ENCODE results near the gene KIAA0825.

DNA sequence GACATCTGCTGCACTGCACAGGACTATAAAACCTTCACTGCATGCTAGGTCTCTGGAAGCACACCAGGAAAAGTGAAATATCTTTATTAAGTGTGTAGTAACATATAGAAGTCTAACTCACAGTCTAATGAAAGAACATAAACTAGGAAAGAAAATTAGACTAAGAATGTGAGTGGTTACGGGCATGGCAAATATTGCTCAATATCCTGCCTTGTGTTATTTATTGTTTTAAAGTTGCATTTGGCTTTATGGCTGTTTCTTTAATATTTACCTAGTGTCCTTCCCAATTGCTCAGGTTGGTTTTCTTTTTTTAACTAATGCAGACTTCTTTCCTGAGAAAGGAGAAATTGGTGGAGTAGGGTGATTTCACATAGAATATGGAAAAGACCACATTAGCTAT is 342.4 kb downstream of the KIAA0825 start:
- TF ChIP-seq, protein P1, sequence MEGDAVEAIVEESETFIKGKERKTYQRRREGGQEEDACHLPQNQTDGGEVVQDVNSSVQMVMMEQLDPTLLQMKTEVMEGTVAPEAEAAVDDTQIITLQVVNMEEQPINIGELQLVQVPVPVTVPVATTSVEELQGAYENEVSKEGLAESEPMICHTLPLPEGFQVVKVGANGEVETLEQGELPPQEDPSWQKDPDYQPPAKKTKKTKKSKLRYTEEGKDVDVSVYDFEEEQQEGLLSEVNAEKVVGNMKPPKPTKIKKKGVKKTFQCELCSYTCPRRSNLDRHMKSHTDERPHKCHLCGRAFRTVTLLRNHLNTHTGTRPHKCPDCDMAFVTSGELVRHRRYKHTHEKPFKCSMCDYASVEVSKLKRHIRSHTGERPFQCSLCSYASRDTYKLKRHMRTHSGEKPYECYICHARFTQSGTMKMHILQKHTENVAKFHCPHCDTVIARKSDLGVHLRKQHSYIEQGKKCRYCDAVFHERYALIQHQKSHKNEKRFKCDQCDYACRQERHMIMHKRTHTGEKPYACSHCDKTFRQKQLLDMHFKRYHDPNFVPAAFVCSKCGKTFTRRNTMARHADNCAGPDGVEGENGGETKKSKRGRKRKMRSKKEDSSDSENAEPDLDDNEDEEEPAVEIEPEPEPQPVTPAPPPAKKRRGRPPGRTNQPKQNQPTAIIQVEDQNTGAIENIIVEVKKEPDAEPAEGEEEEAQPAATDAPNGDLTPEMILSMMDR (conservative IDR thresholded peaks at IDR 0.05; ENCODE audit: low read depth in 2 of 2): no peak
- TF ChIP-seq EZH2 (IDR thresholded peaks at IDR 0.05; ENCODE audit: low read depth, unreplicated experiment) (no peak), POLR2AphosphoS5 (IDR thresholded peaks at IDR 0.05; ENCODE audit: low read depth) (no peak), EZH2phosphoT487 (IDR thresholded peaks at IDR 0.05; ENCODE audit: unreplicated experiment) (no peak)

All from GM23338 (cell line).